Activated T-cell treated with anti-CD3 and anti-CD28 coated beads for 24 hours (primary cell): ENCODE results near the gene CALHM5.

Experiments used
- DNase-seq: peaks from one replicate; pipeline ENCODE4 v3.0.0-alpha.2; 2020; ENCODE audit warnings: low read depth

CALHM5 gene

GRCh38 chr6:116508527-116508926, 2.9 kb upstream of the CALHM5 start:
- DNase-seq, result no peak

GRCh38 chr6:116512111-116512559, 696 bp downstream of the CALHM5 start:
- no peak for DNase-seq

- DNase-seq, result no peak
Measured at GRCh38 chr6:116512734-116513133, 1.3 kb downstream of the CALHM5 start.

DNA sequence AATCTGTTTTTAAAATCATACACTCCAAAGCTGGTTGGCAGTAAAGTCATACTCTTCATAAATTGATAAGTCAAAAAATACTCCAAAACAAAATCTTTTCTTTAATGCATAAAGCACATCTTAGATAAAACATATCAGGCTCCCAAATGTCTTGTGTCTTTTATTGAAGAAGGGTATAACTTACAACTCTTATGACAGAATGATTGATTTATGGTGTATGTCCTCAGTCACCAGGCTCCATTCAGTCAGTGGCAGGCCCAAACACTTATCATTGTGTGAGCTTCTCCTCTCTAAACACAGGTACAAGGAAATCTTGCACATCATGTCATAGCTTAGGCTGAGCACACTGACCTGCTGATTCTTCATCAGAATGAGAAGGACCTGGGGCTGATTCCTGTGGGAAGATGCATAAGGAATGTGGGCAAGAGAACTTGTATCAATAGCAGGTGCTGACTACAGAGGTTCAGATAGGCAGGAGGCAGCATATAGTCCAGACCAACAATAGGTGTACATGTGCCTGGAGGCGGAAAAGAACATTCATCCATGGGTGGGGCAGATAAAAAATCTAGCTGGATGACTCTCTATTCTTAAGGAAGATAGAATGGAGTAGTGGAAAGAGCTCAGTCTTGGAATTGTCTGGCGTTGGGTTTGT, 1.9 kb downstream of the CALHM5 start:
- DNase-seq, result no peak

GRCh38 chr6:116514111-116514510, 2.7 kb downstream of the CALHM5 start:
- no peak for DNase-seq

- DNase-seq, result no peak
Measured at GRCh38 chr6:116515141-116515540, 3.7 kb downstream of the CALHM5 start.

GRCh38 chr6:116518621-116519368, 7.4 kb downstream of the CALHM5 start:
- no peak for DNase-seq

GRCh38 chr6:116522896-116523295, 11.5 kb downstream of the CALHM5 start:
- DNase-seq, result no peak

- no peak for DNase-seq
Measured at GRCh38 chr6:116524236-116524635, 12.8 kb downstream of the CALHM5 start.

GRCh38 chr6:116528133-116528532, 16.7 kb downstream of the CALHM5 start:
- no peak for DNase-seq

- no peak for DNase-seq
Measured at GRCh38 chr6:116528780-116529179, 17.3 kb downstream of the CALHM5 start.

GRCh38 chr6:116529466-116530290, 18.2 kb downstream of the CALHM5 start:
- DNase-seq, result no peak

GRCh38 chr6:116530436-116530835, 19.0 kb downstream of the CALHM5 start:
- DNase-seq, result no peak

DNA sequence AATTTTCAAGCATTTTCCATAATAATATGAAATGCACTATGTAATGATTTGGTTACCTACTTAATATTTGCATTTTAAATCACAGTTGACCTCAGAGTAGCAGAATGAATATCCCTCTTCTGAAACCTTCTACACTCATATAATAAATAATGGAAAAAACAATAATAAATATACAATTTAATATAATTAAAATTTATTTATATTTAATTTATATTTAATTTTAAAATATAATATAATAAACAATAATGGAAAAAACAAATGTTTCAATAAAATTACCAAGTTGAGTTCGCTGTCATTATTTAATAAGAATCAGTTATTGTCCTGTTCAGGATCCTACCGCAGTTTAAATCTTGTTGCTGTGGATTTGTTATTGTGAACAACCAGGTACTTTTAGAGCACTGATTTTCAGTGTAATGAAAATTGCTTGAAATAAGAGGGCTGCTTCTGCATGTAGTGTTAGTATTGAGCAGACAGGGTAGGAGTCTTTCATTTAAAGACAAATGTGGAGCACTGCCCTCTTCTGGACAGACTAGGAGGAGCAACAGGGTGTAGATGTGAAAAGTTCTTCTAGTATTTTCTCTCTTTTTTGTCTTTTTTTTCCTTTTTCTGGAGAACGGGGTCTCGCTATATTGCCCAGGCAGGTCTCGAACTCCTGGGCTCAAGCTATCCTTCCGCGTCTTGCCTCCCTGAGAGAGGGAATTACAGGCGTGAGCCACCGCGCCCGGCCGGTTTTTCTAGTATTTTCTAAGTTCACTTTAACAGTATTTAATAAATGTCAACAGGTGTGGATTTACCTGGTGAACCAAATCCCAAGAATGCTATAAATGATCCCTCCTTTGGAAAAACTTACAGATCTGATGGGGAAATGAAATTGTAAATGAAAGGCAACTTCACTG, 20.5 kb downstream of the CALHM5 start:
- peak; percentile 51 for DNase-seq

DNA sequence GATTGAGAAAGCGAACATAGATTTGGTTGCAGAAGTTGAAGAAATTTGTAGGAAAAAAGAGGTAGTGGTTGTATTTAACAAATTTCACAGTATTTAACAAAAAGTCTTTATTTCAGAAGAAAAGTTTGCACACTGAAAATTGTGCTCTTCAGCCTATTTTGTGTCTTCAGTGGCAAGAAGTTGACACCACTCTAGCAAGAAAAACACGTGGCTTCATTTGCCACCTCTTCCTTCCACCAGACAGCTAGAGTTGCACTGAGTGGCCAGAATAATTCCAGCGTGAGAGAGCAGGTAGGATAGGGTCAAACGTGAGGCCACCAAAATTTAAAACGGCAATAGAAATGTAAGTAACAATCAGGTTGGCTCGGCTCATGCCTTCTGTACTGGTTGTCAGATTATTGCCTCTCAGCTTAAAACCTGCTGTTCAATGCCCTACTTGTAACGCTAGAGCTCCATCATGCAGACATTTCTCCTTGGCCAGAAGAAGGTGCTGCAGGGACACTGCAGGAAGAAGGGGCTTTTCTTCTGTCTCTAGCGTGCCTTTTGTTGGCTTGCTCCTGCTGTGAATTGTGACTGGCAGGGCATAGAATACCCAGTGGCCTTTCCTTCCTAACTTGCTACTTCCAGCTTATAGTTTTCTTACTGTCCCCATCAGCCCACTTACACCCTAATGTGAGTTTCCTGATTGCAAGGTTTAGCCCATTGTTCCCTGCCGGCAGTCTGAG, 22.0 kb downstream of the CALHM5 start:
- DNase-seq, result no peak

DNA sequence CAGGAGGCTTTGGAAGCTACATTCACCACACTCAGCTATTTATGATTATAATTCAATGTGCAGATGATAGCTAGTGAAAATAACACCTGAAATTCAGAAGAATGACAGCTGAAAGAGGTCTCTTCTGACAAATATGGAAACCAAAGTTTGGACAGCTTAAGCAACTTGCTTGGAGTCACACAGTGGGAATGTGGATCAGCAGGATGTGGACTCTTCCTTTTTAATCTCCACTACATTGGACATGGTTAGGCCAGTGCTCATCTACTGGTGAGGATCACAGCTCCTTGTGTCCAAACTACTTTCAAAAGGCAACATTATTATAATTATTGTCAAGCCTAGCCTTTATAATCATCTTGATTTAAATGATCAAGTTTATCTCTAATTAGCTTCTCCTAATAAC, 23.7 kb downstream of the CALHM5 start:
- DNase-seq, result no peak

GRCh38 chr6:116536216-116536621, 24.8 kb downstream of the CALHM5 start:
- no peak for DNase-seq

DNA sequence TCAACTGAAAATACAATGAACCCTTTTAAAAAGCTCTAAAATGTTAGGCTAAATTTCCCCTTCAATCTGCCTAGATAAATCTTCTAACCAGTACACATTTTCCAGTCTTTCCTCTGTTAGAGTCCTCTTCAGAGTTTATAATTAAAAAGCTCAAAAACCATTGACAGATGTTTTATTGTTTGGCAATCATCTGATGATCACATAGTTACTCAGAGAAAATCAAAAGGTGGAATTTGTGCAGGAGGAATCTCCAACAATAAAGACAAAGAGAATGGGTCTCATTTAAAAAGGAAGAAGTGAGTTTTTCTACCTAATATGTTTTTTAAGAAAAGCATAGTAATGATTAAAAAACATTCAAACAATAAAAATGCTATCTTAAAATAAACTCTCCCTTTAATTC, 31.0 kb downstream of the CALHM5 start:
- DNase-seq, result no peak

DNA sequence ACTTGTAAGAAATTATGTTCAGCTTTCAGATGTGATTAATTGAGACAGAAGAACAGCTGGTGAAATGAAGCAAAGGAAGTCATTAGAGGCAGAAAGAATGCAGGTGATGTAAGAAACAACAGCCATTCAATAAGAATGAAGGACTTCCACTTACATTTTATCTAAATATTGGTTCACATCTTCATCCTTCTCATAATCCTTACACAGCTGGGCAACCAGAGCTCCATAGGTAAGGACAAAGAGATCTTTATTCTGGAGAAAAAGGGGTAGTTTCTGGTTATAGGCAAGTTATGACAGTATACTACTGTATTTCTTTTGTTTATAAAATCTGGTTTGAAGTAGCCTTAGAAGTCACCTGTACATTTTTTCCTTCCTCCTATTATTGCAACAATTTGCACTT, 31.7 kb downstream of the CALHM5 start:
- DNase-seq, result no peak

DNA sequence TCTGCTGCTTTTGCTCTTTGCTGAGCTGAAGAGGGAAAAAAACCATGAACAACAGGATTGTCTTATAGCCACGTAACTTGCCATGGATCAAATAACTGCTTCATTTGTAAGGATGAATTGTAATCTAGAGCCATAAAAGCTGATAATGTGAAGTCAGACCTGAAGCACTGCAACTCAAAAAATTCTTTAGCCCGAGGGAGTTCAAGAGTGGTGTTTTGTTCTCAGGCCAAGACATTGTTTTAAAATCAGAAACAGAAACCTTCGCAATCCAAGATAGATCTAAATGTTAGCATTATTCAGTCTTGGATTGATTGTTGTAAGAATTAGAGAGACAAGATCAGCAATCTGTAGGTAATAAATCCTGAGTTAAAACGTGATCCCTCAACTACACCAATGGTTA, 34.2 kb downstream of the CALHM5 start, which contains the start of gene TRAPPC3L:
TSS of gene TRAPPC3L (minus strand) at position 34 of the 400 bp plus-strand sequence. CDS start 170 bp downstream, outside the sequence.
- no peak for DNase-seq

DNA sequence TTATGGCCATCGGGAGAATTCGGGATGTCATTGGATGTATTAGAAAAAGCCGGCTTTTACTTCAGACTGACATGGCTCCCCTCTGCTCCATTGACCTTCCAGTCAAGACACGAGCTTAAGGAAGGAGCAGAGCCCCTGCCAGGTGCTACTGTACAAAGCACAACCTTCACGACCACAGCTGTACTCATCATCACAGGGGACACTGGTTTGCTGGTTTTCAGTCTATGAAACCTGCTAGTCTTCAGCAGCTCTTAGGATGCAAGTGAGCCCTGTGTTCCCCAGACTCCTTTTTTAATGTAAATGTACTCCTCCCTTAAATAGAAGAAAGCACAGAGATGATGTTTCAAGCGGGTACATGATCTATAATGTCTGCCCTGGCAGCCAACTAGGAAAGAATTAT, 35.9 kb downstream of the CALHM5 start:
- DNase-seq, result no peak
